Astrocyte (in vitro differentiated cells and primary cell): ENCODE results near the gene ZNF689. TPM values are rescaled to one million over a fixed set of nuclear protein-coding genes. Genes with fewer than 3 reads are reported as not detected.
A peak's percentile ranks its signal among the peaks of the same experiment; 100 is the strongest.

ENCODE experiments used
- DNase-seq: peaks from one replicate; pipeline ENCODE4 v3.0.0-alpha.2; 2010; ENCODE audit warnings: low read depth
- FAIRE-seq: peaks from 2 replicates; lab custom pipeline; 2011; peaks lifted over from hg19 to GRCh38; lab: Jason Lieb, UNC
- H2AFZ ChIP-seq: 2 replicates; pipeline ENCODE4 v1.6.0; 2012; ENCODE audit warnings: low read depth, low read length, inconsistent platforms
- H3K27ac ChIP-seq: 2 replicates; pipeline ENCODE4 v1.5.1; 2011; ENCODE audit warnings: low read depth, low read length, inconsistent platforms
- H3K27me3 ChIP-seq: 2 replicates; pipeline ENCODE4 v1.6.0; 2011; ENCODE audit warnings: low read length, inconsistent platforms; ENCODE audit not compliant: insufficient read depth
- H3K36me3 ChIP-seq: 2 replicates; pipeline ENCODE4 v1.5.1; 2011; ENCODE audit warnings: low read length, inconsistent platforms; ENCODE audit not compliant: insufficient read depth
- H3K4me1 ChIP-seq: 2 replicates; pipeline ENCODE4 v1.5.1; 2011; ENCODE audit warnings: low read length, inconsistent platforms; ENCODE audit not compliant: insufficient read depth
- H3K4me2 ChIP-seq: 2 replicates; pipeline ENCODE4 v1.6.0; 2012; ENCODE audit warnings: low read length, inconsistent platforms
- H3K4me3 ChIP-seq: 2 replicates; pipeline ENCODE4 v1.5.1; 2011; ENCODE audit warnings: low read depth, mild to moderate bottlenecking, low read length, inconsistent platforms; ENCODE audit not compliant: insufficient read depth
- H3K79me2 ChIP-seq: 2 replicates; pipeline ENCODE4 v1.6.0; 2012; ENCODE audit warnings: mild to moderate bottlenecking, low read length, inconsistent platforms; ENCODE audit not compliant: insufficient read depth
- H3K9ac ChIP-seq: 2 replicates; pipeline ENCODE4 v1.6.0; 2012; ENCODE audit warnings: mild to moderate bottlenecking, low read length, inconsistent platforms
- H3K9me3 ChIP-seq: 2 replicates; pipeline ENCODE4 v1.5.1; 2012; ENCODE audit warnings: low read depth, mild to moderate bottlenecking, low read length, inconsistent platforms; ENCODE audit not compliant: insufficient read depth
- H4K20me1 ChIP-seq: 2 replicates; pipeline ENCODE4 v1.6.0; 2012; ENCODE audit warnings: low read length, inconsistent platforms; ENCODE audit not compliant: insufficient read depth
- H3K27ac Mint-ChIP-seq: one replicate; pipeline ENCODE4 v1.8.0; 2021; ENCODE audit warnings: mild to moderate bottlenecking, mixed read lengths; ENCODE audit not compliant: unreplicated experiment
- H3K27me3 Mint-ChIP-seq: one replicate; pipeline ENCODE4 v1.8.0; 2021; ENCODE audit warnings: low read depth, mixed read lengths; ENCODE audit not compliant: unreplicated experiment
- H3K36me3 Mint-ChIP-seq: one replicate; pipeline ENCODE4 v1.8.0; 2021; ENCODE audit warnings: low read depth, mixed read lengths; ENCODE audit not compliant: unreplicated experiment
- H3K4me1 Mint-ChIP-seq: one replicate; pipeline ENCODE4 v1.8.0; 2021; ENCODE audit warnings: low read depth, mixed read lengths; ENCODE audit not compliant: unreplicated experiment
- H3K4me3 Mint-ChIP-seq: one replicate; pipeline ENCODE4 v1.8.0; 2021; ENCODE audit warnings: mild to moderate bottlenecking, moderate library complexity, mixed read lengths; ENCODE audit not compliant: unreplicated experiment
- H3K9me3 Mint-ChIP-seq: one replicate; pipeline ENCODE4 v1.8.0; 2021; ENCODE audit warnings: mild to moderate bottlenecking, mixed read lengths; ENCODE audit not compliant: unreplicated experiment
- CTCF ChIP-seq: IDR thresholded peaks from 2 replicates; pipeline ENCODE4 v1.5.1; 2011; ENCODE audit warnings: low read depth, mild to moderate bottlenecking, inconsistent platforms, low read length, moderate library complexity; ENCODE audit not compliant: insufficient read depth
- EZH2 ChIP-seq: IDR thresholded peaks from 2 replicates; pipeline ENCODE4 v1.6.1; 2012; ENCODE audit warnings: mild to moderate bottlenecking, low read length, inconsistent platforms; ENCODE audit not compliant: insufficient read depth
- total RNA-seq: library from RNA; stranded (reverse); gene quantifications from 2 replicates; pipeline ENCODE4 v1.2.1, GENCODE V29; 2021

The ZNF689 gene
- total RNA-seq, 1 donor from 2014 or later: 7.5 TPM

- H3K79me2 ChIP-seq: peaks cover 20% of the 10 kb centered on the region
- Mint-ChIP-seq H3K4me1 (peaks cover 5% of the 10 kb centered on the region), H3K36me3 (no peaks in the 10 kb centered on the region), H3K9me3 (no peaks in the 10 kb centered on the region), H3K27ac (peak overlapping the region; percentile 82), H3K4me3 (peak overlapping the region; percentile 85), H3K27me3 (peaks cover 3% of the 10 kb centered on the region)
- no peak for FAIRE-seq
- H3K4me1 ChIP-seq: peaks cover 9% of the 10 kb centered on the region
- no peak for DNase-seq
- H3K27me3 ChIP-seq: no peaks in the 10 kb centered on the region
- peak overlapping the region; percentile 55 for H3K27ac ChIP-seq
- H3K9me3 ChIP-seq: no peaks in the 10 kb centered on the region
- peak overlapping the region; percentile 89 for H2AFZ ChIP-seq
- no peaks in the 10 kb centered on the region for H3K36me3 ChIP-seq
- peak overlapping the region; percentile 78 for H3K4me3 ChIP-seq
- H3K9ac ChIP-seq: peak overlapping the region; percentile 64
- peak overlapping the region; percentile 88 for H3K4me2 ChIP-seq
- H4K20me1 ChIP-seq: peaks cover 1% of the 10 kb centered on the region
- TF ChIP-seq EZH2 (no peak), CTCF (no peak)
Measured at GRCh38 chr16:30558789-30559377, 51.3 kb downstream of the ZNF689 start.

GRCh38 chr16:30557957-30558788, 52.0 kb downstream of the ZNF689 start, which contains the start of gene ZNF764:
Gene ZNF764 (minus strand): TSS chr16:30558374. CDS start chr16:30558182, 192 bp downstream.
- H3K27ac Mint-ChIP-seq: peak within 1 kb of the TSS; percentile 82
- Histone ChIP-seq H3K79me2 (peaks cover 24% of the 10 kb centered on the region), H3K4me1 (peaks cover 9% of the 10 kb centered on the region), H3K4me3 (peak within 1 kb of the TSS; percentile 78), H2AFZ (peak within 1 kb of the TSS; percentile 89), H3K27me3 (no peaks in the 10 kb centered on the region), H3K4me2 (peak within 1 kb of the TSS; percentile 88), H4K20me1 (peaks cover 5% of the 10 kb centered on the region), H3K36me3 (no peaks in the 10 kb centered on the region), H3K9ac (peak within 1 kb of the TSS; percentile 97), H3K27ac (peak within 1 kb of the TSS; percentile 82), H3K9me3 (no peaks in the 10 kb centered on the region)
- no peak for TF ChIP-seq EZH2
- TF ChIP-seq CTCF: no peak
- DNase-seq (peak; percentile 91), FAIRE-seq (no peak)
- H3K27me3 Mint-ChIP-seq: peaks cover 3% of the 10 kb centered on the region
- H3K4me3 Mint-ChIP-seq: peak within 1 kb of the TSS; percentile 85
- H3K9me3 Mint-ChIP-seq: no peaks in the 10 kb centered on the region
- no peaks in the 10 kb centered on the region for H3K36me3 Mint-ChIP-seq
- H3K4me1 Mint-ChIP-seq: peaks cover 5% of the 10 kb centered on the region

GRCh38 chr16:30557707-30557956, 52.6 kb downstream of the ZNF689 start:
- no peak for DNase-seq

More at GRCh38 chr16:30557707-30557956, 52.6 kb downstream of the ZNF689 start:
- peaks cover 5% of the 10 kb centered on the region for H4K20me1 ChIP-seq
- peak overlapping the region; percentile 82 for H3K27ac ChIP-seq
- peak overlapping the region; percentile 97 for H3K9ac ChIP-seq
- no peaks in the 10 kb centered on the region for H3K9me3 ChIP-seq
- peaks cover 24% of the 10 kb centered on the region for H3K79me2 ChIP-seq
- Mint-ChIP-seq H3K27ac (no peak overlapping the region), H3K4me1 (peaks cover 5% of the 10 kb centered on the region), H3K27me3 (peaks cover 3% of the 10 kb centered on the region), H3K9me3 (no peaks in the 10 kb centered on the region), H3K4me3 (peak overlapping the region; percentile 85), H3K36me3 (no peaks in the 10 kb centered on the region)
- no peaks in the 10 kb centered on the region for H3K27me3 ChIP-seq
- FAIRE-seq: no peak
- no peaks in the 10 kb centered on the region for H3K36me3 ChIP-seq
- no peak for TF ChIP-seq EZH2
- H3K4me1 ChIP-seq: peaks cover 9% of the 10 kb centered on the region
- peak overlapping the region; percentile 89 for H2AFZ ChIP-seq
- peak overlapping the region; percentile 88 for H3K4me2 ChIP-seq
- H3K4me3 ChIP-seq: peak overlapping the region; percentile 78
